GM19043 (cell line): ENCODE measurements around the gene PGAM5.
A peak's percentile ranks its signal among the peaks of the same experiment; 100 is the strongest.

Source experiments
- ATAC-seq: cut with Tn5 transposase; IDR thresholded peaks from one replicate; pipeline ENCODE4 v1.9.1; 2021; ENCODE audit warnings: low read depth; ENCODE audit not compliant: unreplicated experiment

PGAM5 gene

GRCh38 chr12:132710405-132711079 lies at the start of gene PGAM5:
Gene PGAM5 (plus strand): TSS chr12:132710842. CDS start chr12:132710877, 35 bp downstream.
- peak; percentile 92 for ATAC-seq

DNA sequence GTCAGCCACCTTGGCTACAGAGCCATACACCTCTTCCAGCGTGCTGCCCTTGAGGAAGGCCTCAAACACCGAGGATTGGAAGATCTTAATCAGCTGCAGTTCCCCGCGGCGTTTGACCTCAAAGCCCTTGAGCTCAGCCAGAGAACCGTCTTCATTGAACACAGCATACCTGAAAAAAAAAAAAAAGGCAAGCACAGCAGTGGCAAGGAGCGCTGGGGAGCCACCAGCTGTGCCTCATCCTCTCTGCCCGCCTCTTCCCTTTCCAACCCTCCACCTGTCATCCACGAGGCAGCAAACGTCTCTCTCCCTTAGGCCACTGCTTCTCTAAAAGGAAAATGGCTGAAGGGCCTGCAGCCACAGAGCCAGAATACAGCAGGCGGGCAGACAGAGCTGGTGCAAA lies 49.6 kb upstream of the PGAM5 start:
- ATAC-seq = no peak

- ATAC-seq = no peak
Observed at GRCh38 chr12:132661972-132662371, 48.7 kb upstream of the PGAM5 start.

DNA sequence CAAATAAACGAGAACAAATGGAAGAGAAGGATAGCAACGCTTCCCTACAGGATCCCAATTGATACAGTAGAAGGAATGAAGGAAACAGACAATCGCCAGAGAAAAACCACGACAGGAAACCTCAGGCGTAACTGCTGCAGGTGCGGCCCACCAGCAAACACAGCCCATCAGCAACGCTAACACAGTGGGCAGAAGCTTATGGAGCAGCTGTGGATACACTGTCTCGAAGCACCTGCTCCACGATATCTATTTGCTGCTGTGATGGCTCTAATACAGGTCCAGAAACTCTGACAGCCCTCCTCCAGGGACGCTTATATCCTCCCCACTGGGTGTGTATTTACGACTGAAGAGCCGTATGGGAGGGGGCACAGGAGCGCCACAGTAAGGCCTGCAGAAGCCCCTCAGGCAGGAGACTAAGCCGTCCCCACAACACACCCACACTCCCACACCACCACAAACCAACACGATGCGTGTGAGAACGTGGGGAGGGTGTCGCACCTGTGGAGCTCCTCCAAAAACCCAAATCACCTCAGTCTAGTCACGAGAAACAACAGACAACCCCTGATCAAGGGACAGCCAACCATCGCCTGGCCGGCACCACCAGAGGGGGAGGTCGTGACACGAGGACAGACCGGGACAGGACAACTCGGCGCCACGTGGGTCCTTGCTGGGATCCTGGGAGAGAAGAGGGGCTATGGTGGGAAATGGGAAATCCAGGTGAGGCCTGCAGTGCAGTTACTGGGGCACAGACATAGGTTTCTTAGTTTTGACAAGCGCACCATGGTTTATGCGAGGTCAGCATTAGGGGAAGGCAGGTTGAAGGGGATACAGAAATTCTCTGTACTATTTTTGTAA lies 47.5 kb upstream of the PGAM5 start:
- no peak for ATAC-seq

DNA sequence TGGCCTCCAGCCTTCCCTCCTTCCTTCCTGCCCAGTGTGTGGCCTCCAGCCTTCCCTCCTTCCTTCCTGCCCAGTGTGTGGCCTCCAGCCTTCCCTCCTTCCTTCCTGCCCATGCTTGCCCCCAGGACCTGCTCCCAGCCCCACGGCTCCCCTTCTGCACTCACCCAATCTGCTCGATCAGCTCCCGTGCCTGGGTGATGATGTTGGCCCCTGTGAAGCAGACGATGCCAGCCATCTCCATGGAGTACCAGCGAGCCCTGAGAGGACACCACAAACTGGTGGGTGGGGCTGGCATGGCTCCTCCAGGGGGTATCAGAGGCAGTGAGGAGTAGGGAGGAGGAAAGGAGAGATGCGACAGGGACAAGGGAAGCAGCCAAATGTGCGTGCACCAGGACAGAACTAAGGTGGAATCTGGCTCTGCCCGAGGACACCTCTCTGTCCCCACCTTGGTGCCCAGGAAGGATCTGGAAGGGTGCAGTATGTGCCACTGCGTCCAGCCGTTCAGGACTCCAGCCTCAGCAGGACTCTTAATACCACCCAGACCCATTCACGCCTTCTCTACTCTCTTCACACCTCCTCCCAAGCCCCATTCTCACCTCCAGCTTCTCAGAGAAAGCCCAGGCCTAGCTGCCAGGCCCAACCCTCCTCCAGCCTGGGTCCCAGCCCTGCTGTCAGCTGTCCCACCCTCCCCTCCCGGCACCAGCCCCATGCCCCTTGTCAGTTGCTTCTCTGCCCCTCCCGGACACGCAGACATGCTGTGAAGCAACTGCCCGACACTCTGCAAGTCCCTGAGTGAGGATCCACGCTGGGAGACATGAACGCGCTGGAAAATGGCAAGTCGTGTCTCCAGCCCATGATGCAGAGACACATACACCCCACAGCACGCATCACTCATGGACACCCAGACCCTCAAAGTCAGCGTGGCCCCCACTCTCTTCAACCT lies 46.2 kb upstream of the PGAM5 start:
- no peak for ATAC-seq

- no peak for ATAC-seq
Observed at GRCh38 chr12:132665149-132665491, 45.5 kb upstream of the PGAM5 start.

- ATAC-seq = no peak
Observed at GRCh38 chr12:132665794-132666193, 44.8 kb upstream of the PGAM5 start.

DNA sequence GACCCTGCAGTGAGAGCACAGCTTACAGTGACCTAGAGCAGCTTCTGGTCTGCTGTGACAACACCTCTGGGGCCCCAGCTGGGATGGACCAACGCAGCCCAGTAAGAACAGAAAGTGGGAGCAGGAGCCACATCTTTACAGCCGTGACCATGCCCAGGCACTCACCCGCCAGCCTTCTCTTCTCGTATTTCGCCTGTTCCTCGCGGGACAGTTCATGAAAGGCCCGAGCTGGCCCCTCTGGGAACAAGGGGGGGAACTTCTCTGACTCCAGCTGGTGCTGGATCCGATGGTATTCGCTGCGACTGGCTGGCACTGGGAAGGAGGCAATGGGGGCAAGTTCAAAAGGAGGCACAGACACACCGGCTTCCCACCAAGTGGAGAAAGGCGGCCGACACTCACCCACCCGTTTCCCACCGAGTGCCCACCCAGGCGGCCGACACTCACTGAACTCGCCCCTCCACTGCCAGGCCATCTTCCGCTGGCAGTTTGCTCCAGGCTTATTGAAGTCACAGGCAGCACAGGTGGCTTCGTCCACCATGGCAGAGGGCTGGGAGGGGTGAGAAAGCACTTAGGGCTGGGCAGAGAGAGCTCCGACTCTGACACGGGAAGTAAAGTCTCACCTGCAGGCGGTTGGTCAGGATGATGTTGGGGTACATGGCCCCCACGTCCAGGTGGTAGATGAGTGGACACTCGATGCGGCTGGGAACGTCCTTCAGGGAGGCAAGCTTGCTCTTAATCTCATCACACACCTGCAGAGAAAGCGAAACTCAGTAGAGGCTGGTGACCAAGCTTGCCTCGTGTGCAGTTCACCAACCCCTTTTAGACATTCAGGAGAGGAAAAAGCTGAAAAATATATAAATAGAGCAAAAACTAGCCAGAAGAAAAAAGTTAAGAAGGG lies 42.2 kb upstream of the PGAM5 start:
- ATAC-seq = no peak

GRCh38 chr12:132669166-132669879 lies 41.3 kb upstream of the PGAM5 start:
- no peak for ATAC-seq

GRCh38 chr12:132672116-132672515 lies 38.5 kb upstream of the PGAM5 start:
- ATAC-seq = no peak

DNA sequence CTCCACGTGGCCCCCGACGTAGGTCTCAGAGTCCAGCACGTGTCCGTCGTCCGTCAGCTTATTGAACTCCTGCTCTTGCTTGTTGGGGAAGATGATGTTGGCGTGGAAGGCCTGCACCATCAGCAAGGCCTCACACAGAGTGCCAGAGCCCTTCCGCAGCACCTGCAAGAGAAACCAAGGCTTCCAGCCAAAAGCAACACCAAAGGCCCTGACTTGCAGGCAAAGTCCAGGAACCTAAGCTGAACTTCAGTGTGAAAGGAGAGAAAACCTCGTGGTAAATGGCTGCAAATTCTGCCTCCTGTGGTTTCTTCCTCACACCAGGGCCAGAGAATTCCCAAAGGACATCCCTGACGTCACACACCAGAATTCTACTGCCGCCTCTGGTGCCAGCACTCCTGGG lies 38.0 kb upstream of the PGAM5 start:
- ATAC-seq = no peak

DNA sequence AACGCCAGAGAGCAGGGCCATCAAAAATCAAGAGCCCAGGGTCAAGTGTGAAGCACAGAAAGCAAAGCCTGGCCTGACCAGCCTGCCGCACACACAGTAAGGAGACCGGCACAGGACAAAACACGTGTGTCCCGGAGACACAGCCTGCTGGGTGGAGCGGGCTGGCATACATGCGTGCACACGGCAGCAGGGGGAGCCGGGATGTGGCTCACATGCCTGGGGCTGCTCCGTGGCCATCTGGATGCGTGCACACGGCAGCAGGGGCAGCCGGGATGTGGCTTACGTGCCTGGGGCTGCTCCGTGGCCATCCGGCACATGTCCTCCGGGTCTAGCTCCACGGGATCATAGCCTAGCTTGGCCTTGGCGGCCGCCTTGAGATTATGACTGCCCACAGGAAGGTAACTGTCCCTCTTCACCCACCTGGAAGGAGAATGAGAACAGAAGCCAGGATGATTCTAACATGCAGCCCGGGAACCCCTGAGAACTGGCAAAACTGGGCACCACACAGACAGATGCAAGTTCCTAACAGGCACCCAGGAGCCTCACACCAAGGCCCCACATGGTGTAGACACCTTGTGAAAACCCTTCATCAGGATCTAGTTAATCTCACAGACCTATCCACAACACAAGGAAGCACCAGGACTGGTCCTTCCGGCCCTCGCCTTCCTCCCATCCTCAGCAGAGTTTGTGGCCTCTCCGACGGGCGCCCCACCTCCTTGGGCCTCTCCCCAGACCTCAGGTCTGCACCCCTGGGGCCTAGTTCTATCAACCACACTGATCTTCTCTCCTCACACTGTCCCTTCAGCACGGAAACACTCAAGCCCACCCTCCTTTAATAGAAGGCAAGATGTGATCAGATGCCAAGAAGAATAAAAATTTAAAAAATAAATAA lies 37.1 kb upstream of the PGAM5 start:
- ATAC-seq = no peak

DNA sequence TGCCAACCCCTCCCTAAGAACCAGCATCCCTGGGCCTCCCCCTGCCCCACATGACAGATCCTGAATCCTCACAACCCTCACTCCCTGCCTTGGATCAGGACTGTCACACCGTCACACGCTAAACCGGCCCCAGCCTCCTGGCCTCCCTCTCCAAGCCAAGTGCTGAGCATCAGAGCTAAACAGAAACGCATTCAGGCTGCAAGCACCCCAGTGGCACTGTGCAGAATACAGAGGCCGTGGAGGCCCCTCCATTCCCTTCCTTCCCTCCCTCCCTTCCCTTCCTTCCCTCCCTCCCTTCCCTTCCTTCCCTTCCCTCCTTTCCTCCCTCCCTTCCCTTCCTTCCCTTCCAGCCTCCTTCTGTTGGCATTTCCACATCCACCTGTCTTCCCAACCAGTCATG lies 36.1 kb upstream of the PGAM5 start:
- no peak for ATAC-seq

DNA sequence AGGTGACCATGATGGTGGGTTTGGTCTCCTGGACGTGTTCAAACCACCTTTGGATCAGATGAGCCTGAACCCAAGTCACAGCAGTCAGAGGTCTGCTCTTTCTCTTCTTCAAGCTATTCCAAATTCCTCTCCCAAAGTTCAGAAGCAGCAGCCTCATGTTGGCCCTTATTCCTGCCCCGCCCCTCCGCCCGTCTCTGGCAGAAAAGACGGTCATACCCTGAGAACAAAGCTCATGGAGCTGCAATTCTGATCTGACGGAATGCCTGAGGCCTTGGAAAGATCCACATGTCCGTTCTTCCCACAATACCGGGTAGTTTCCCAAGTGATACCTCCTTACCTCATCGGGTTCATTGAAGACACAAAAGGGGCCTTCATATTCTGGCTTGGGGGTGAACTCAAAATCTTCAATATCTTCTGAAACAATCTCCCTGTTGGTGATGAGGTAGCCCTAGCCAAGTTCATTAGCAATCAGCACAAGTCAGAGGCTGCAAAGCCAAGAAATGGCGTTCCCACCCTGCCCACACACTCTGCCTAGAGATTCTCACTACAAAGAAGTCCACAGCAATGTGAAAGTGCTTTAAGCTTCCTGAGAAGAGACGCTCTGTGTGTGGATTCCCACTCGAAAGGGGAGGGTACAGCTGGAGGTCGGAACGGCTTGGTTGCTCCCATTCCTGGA lies 34.7 kb upstream of the PGAM5 start:
- ATAC-seq = no peak

DNA sequence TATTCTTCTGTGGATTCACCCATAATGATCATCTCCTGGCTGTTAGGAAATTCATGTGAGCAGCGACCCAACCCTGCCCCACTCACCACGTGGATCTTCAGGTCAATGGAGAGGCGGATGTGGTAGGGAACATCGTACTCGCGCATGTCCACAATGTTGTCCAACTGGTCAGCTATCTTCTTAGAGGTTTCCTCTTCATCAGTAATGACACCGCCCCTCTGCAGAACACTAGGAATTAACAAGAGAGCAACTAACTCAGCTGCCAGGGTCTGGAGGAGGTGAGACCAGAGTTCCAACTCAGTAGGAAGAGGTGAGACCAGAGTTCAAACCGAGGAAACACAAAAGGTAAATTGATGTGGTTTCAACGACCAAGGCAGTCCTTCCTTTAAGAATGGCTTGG lies 33.1 kb upstream of the PGAM5 start:
- no peak for ATAC-seq

- no peak for ATAC-seq
Observed at GRCh38 chr12:132685400-132685799, 25.2 kb upstream of the PGAM5 start.

- peak; percentile 16 for ATAC-seq
Observed at GRCh38 chr12:132686825-132687210, 23.8 kb upstream of the PGAM5 start.
